ENCODE data around the gene OPN1SW. TPM values are rescaled to one million over a fixed set of nuclear protein-coding genes. Genes with fewer than 3 reads are reported as not detected.

The OPN1SW gene
- polyA plus RNA-seq, 6 donors from 2014 or later = not detected

DNA sequence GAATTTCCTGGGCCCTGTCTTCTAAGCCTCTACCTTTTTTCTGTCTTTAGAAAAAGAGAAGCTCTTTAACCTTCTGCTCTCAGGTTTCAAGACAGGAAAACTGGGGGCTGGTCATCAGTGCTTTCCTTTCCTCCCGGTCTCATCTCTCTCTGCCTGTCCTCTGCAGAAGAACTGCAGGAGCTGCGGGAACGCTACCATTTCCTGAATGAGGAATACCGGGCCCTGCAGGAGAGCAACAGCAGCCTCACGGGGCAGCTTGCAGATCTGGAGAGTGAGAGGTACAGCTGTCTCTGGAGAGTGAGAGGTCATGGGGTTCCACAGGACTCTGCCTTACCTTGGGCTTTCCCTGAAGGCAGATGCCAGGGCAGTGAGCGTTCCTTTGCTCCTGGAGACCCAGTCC is 28.9 kb upstream of the OPN1SW start:
- no peak for DNase-seq
- no peak overlapping the region for H3K4me3 Mint-ChIP-seq
- H3K27me3 Mint-ChIP-seq = no peaks in the 10 kb centered on the region
- ATAC-seq (ENCODE audit: low read depth in 2 of 2) = no peak
- H3K27ac Mint-ChIP-seq = no peak overlapping the region
- no peaks in the 10 kb centered on the region for H3K36me3 Mint-ChIP-seq
- no peaks in the 10 kb centered on the region for H3K4me1 Mint-ChIP-seq
- H3K9me3 Mint-ChIP-seq = no peaks in the 10 kb centered on the region

DNA sequence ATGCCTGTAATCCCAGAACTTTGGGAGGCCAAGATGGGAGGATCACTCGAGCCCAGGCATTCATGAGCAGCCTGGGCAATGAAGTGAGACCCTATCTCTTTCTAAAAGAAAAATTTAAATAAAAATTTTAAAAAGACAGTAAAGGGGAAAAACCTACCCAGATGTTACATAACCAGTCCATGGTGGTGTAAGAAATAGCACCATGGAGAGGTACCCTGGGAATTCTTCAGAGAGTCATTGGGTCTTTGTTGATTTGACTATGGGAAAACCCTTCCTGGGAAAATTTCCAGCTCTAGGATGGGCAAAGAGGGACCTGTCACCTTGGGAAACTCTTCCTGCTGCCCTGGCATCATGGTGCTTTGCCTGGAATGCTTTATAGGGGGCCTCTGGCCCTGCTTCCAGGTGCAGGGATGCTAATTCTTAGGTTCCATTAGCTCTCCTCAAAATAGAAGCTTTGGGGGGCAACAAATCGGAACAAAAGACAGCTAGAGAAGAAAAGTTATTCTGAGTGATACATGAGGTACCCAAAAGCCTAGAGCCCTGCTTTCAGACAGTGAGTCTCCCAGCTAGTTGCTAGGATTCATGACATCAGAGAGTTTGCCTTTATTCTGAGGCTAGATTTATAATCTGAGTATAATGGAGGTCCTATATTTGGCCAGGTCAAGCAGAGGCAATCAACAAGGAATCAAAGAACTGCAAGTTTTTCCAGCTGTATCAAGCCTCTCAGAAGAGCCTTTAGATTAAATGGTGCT is 26.2 kb upstream of the OPN1SW start:
- ATAC-seq (ENCODE audit: low read depth in 2 of 2) (no peak), DNase-seq (no peak)
- no peak overlapping the region for H3K27ac Mint-ChIP-seq
- no peak overlapping the region for H3K4me3 Mint-ChIP-seq
- no peaks in the 10 kb centered on the region for H3K27me3 Mint-ChIP-seq
- no peaks in the 10 kb centered on the region for H3K36me3 Mint-ChIP-seq
- no peaks in the 10 kb centered on the region for H3K4me1 Mint-ChIP-seq
- no peaks in the 10 kb centered on the region for H3K9me3 Mint-ChIP-seq

DNA sequence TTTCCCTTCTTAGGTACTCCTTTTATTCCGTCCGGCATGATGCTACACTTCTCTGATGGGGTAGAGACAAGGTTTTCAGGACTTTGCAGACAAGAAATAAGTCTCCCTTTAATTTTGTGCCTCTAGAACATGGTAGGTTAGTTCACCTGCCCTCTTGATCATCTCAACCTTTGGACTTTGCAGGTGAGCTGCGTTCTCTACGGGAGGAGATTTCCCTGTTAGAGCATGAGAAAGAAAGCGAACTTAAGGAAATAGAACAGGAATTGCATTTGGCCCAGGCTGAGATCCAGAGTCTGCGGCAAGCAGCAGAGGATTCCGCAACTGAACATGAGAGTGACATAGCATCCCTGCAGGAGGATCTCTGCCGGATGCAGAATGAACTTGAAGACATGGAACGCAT is 25.4 kb upstream of the OPN1SW start:
- Mint-ChIP-seq H3K27ac (peak overlapping the region in 2 of 6 donors; percentile 16 to 52), H3K27me3 (no peaks in the 10 kb centered on the region), H3K4me1 (no peaks in the 10 kb centered on the region), H3K9me3 (no peaks in the 10 kb centered on the region), H3K36me3 (no peaks in the 10 kb centered on the region), H3K4me3 (no peak overlapping the region)
- DNase-seq (no peak), ATAC-seq (ENCODE audit: low read depth in 2 of 2) (no peak)

GRCh38 chr7:128800567-128800966 is 25.0 kb upstream of the OPN1SW start:
- no peak for DNase-seq
- H3K27me3 Mint-ChIP-seq = no peaks in the 10 kb centered on the region
- no peak overlapping the region for H3K4me3 Mint-ChIP-seq
- no peaks in the 10 kb centered on the region for H3K4me1 Mint-ChIP-seq
- no peaks in the 10 kb centered on the region for H3K36me3 Mint-ChIP-seq
- no peak overlapping the region for H3K27ac Mint-ChIP-seq
- ATAC-seq (ENCODE audit: low read depth in 2 of 2) = no peak
- no peaks in the 10 kb centered on the region for H3K9me3 Mint-ChIP-seq

GRCh38 chr7:128799451-128799850 is 23.9 kb upstream of the OPN1SW start:
- Mint-ChIP-seq H3K4me1 (peaks cover 0 to 2% (median 0%) of the 10 kb centered on the region in 3 donors), H3K36me3 (no peaks in the 10 kb centered on the region), H3K9me3 (no peaks in the 10 kb centered on the region), H3K4me3 (no peak overlapping the region), H3K27ac (no peak overlapping the region), H3K27me3 (no peaks in the 10 kb centered on the region)
- no peak for ATAC-seq (ENCODE audit: low read depth in 2 of 2)
- DNase-seq = no peak

DNA sequence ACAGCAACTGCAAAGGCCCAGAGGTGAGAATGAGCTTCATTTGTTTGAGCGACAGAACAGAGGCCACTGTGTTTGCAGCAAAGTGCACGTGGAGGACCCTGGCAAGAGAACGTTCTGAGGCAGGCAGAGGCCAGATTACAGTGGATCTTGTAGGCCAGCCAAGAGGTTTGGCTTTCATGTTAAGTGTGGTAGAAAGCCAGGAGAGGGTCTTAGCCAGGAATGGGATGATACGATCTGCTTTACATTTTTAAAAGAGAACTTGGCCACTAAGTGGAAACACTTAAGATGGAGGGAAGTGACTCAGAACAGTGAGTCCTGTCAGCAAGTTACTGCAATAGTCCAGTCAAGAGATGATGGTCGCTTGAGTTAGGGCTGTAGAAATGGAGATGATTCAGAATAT is 20.7 kb upstream of the OPN1SW start:
- no peak overlapping the region for H3K4me3 Mint-ChIP-seq
- no peaks in the 10 kb centered on the region for H3K27me3 Mint-ChIP-seq
- H3K9me3 Mint-ChIP-seq = no peaks in the 10 kb centered on the region
- H3K4me1 Mint-ChIP-seq = peaks cover 4 to 6% (median 5%) of the 10 kb centered on the region in 3 donors
- no peak overlapping the region for H3K27ac Mint-ChIP-seq
- H3K36me3 Mint-ChIP-seq = no peaks in the 10 kb centered on the region
- ATAC-seq (ENCODE audit: low read depth in 2 of 2) (no peak), DNase-seq (no peak)

DNA sequence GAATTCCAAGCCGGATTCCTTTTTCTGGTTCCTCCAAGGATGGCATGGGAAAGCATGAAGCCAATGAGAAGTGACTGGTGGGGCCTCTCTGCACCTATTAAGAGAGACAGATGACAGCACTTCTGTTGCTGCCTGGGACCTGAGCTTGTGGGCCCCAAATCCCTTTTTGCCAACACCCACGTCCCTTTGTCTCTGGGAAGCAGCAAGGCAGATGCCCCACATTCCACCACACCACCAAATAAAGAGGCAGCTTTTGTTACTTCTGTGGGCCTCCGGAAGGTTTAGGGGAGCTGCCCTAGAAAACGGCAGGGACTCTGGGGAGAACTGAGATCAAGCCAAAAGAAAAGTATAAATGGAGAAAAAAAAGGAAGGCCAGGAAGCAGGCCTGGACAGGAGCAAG is 19.5 kb upstream of the OPN1SW start:
- ATAC-seq (ENCODE audit: low read depth in 2 of 2) = no peak
- no peak for DNase-seq
- peak overlapping the region in 1 of 6 donors; percentile 81 for H3K27ac Mint-ChIP-seq
- H3K27me3 Mint-ChIP-seq = no peaks in the 10 kb centered on the region
- peak overlapping the region in 1 of 8 donors; percentile 67 for H3K4me3 Mint-ChIP-seq
- H3K9me3 Mint-ChIP-seq = no peaks in the 10 kb centered on the region
- H3K4me1 Mint-ChIP-seq = peaks cover 9 to 11% (median 10%) of the 10 kb centered on the region in 3 donors
- no peaks in the 10 kb centered on the region for H3K36me3 Mint-ChIP-seq

DNA sequence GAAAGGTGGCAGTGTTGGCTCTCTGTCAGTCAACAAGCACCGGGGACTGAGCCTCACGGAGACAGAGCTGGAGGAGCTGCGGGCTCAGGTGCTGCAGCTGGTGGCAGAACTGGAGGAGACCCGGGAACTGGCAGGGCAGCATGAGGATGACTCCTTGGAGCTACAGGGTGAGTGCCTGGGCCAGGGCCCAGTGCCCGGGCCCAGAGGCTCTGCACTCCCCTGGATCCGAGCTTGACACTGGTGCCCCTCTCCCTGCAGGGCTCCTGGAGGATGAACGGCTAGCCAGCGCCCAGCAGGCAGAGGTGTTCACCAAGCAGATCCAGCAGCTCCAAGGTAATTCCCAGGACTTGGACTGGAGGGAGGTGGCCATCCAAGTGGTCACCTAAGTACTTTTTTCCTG is 18.8 kb upstream of the OPN1SW start:
- Mint-ChIP-seq H3K27me3 (no peaks in the 10 kb centered on the region), H3K27ac (peak overlapping the region in 1 of 6 donors; percentile 63), H3K9me3 (no peaks in the 10 kb centered on the region), H3K36me3 (no peaks in the 10 kb centered on the region), H3K4me1 (peaks cover 9 to 13% (median 11%) of the 10 kb centered on the region in 3 donors), H3K4me3 (peak overlapping the region in 2 of 8 donors; percentile 44 to 67)
- ATAC-seq (ENCODE audit: low read depth in 2 of 2) (no peak), DNase-seq (no peak)

GRCh38 chr7:128794020-128794419 is 18.4 kb upstream of the OPN1SW start:
- peak overlapping the region in 1 of 6 donors; percentile 63 for H3K27ac Mint-ChIP-seq
- ATAC-seq (ENCODE audit: low read depth in 2 of 2) (no peak), DNase-seq (no peak)
- H3K4me1 Mint-ChIP-seq = peaks cover 9 to 13% (median 11%) of the 10 kb centered on the region in 3 donors
- H3K9me3 Mint-ChIP-seq = no peaks in the 10 kb centered on the region
- no peaks in the 10 kb centered on the region for H3K36me3 Mint-ChIP-seq
- peak overlapping the region in 5 of 8 donors; percentile 6 to 77 (median 44) for H3K4me3 Mint-ChIP-seq
- no peaks in the 10 kb centered on the region for H3K27me3 Mint-ChIP-seq

GRCh38 chr7:128793181-128793547 is 17.6 kb upstream of the OPN1SW start:
- Mint-ChIP-seq H3K4me3 (peak overlapping the region in 5 of 8 donors; percentile 5 to 84 (median 72)), H3K4me1 (peaks cover 9 to 13% (median 11%) of the 10 kb centered on the region in 3 donors), H3K27me3 (no peaks in the 10 kb centered on the region), H3K36me3 (no peaks in the 10 kb centered on the region), H3K9me3 (no peaks in the 10 kb centered on the region), H3K27ac (no peak overlapping the region)
- DNase-seq (no peak), ATAC-seq (ENCODE audit: low read depth in 2 of 2) (no peak)

DNA sequence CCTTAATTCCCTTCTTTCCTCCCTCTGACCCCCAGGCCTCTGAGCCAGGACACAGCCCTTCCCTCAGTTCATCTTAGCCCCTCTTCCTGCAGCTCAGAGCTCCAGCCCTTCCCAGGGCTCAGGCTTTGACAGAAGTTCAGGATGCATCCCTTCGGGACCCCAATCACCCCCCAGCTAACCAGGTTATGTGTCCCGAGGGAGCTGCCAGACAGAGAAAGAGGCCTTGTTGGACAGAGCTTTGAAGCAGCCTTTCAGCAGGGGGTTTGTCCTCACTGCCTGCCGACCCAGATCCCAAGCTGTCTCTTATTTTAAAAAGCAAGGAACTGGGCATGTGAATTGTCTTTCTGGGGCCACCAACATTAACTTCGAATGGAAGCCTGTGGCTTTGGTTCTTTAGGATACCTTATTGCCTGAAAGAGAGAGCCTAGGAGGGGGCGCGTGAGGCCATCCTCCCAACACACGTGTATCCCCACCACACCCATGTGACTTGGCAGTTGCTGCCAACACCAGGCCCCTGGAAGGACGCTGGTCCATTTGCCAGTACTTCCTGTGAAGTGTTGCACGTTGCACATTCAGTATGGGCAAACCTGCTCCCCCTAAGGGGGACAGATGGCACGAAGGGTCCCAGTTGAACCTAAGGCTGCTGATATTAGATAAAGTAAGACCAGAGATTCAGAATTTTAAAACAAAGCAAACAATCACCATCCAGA is 17.0 kb upstream of the OPN1SW start:
- Mint-ChIP-seq H3K9me3 (no peaks in the 10 kb centered on the region), H3K4me1 (peaks cover 9 to 13% (median 11%) of the 10 kb centered on the region in 3 donors), H3K36me3 (no peaks in the 10 kb centered on the region), H3K27ac (peak overlapping the region in 1 of 6 donors; percentile 65), H3K4me3 (peak overlapping the region; percentile 39 to 90 (median 78)), H3K27me3 (no peaks in the 10 kb centered on the region)
- no peak for DNase-seq
- ATAC-seq (ENCODE audit: low read depth in 2 of 2) = no peak

DNA sequence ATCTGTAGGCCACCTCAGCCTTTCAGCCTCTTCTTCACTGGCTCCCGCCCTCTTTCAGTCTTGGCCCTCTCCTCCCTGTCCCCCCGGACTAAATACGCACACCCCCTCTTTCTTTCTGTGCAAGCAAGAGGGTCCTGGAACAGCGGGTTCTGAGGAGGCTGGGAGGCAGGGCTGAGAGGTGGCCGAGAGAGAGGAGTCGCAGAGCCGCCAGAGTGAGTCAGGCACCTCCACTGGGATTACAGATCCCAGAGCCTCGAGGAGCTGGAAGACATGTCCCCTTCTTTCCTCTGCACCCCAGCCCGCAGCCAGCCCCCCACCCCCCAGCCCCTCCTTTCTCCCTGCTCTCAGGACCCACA is 16.4 kb upstream of the OPN1SW start:
- Mint-ChIP-seq H3K27ac (no peak overlapping the region), H3K36me3 (no peaks in the 10 kb centered on the region), H3K27me3 (no peaks in the 10 kb centered on the region), H3K4me3 (peak overlapping the region; percentile 70 to 93 (median 85)), H3K9me3 (no peaks in the 10 kb centered on the region), H3K4me1 (peaks cover 9 to 13% (median 11%) of the 10 kb centered on the region in 3 donors)
- no peak for DNase-seq
- ATAC-seq (ENCODE audit: low read depth in 2 of 2) = no peak

GRCh38 chr7:128791121-128791971 is 15.8 kb upstream of the OPN1SW start, which contains the start of gene CCDC136:
Gene CCDC136, plus strand, starts transcription at chr7:128791968. Its CDS starts 444 bp downstream, at chr7:128792412.
- Mint-ChIP-seq H3K9me3 (no peaks in the 10 kb centered on the region), H3K27ac (peak within 1 kb of the TSS in 3 of 6 donors; percentile 21 to 75 (median 65)), H3K36me3 (no peaks in the 10 kb centered on the region), H3K4me1 (peaks cover 9 to 13% (median 11%) of the 10 kb centered on the region in 3 donors), H3K27me3 (no peaks in the 10 kb centered on the region), H3K4me3 (peak within 1 kb of the TSS; percentile 70 to 93 (median 88))
- DNase-seq (peak; percentile 69), ATAC-seq (ENCODE audit: low read depth in 2 of 2) (peak; percentile 83 to 84)

Data from naive B cell (primary cell).